K562 treated with DMSO at 1 percent for 24 hours (cell line): ENCODE measurements around the gene GVQW3. TPM values are rescaled to one million over a fixed set of nuclear protein-coding genes. Genes with fewer than 3 reads are reported as not detected.

Source experiments
- total RNA-seq: library from RNA; unstranded; fragments of 300-600 nt; gene quantifications from 2 replicates; pipeline ENCODE4 v1.2.3, GENCODE V29; 2022; ENCODE audit warnings: low read depth; ENCODE audit not compliant: insufficient read depth

GVQW3 gene
- 2.2 and 2.6 TPM in 2 replicates for total RNA-seq

DNA sequence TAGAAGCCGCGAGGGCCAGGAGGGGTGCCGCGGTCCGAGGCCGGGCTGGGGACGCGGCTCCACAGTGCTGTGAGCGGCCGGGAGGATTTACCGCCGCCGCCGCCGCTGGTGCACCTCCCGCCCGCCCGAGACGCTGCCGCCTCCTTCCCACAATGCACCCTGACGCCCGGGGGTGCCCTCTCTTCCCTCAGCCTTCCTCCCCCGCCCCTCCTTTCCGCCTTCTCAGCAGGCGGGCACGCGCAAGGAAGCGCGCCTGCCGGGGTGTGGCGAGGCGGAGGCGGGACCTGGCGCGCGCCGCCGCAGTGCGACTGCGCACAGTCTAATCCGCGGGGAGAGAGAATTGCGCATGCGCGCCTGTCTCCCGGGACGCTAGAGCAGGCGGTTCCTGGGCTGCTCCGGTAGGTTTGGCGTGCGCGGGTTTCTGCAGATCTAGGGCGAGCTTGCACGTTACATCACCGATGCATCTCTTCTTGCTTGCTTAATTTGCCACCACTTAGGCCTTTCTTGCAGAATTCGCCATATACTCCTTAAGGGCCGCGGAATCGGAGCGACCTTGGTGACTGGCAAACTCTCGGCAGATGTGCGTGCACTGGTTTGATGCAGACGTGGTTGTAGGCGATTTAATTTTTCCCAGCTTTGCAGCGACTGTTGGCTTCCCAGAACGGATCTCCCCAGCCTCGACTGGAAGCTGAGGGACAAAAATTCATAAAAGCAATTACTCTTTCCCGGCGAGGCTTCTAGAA is at the start of gene GVQW3, which contains the start of gene THAP12:
TSS of gene GVQW3 (plus strand) at position 347 of the 743 bp plus-strand sequence. CDS start 506 bp downstream, outside the sequence.
TSS of gene THAP12 (minus strand) at position 156 of the 743 bp plus-strand sequence. CDS start 296 bp downstream, outside the sequence.

GRCh38 chr11:76444384-76445120 is 63.4 kb downstream of the GVQW3 start, which contains the start of gene EMSY:
EMSY (plus strand) TSS chr11:76445018; CDS start chr11:76446939, 1,921 bp downstream.

Other genes with a start within 250 kb of the GVQW3 start
- gene WNT11, start 174.8 kb upstream of the GVQW3 start, total RNA-seq: 0.27 and 0.67 TPM in 2 replicates
- 21.6 and 21.9 TPM in 2 replicates for gene THAP12, start 191 bp upstream of the GVQW3 start, total RNA-seq
- gene EMSY, start 63.7 kb downstream of the GVQW3 start, total RNA-seq: 7.9 and 9.4 TPM in 2 replicates